ENCODE measurements around the gene GPR171. TPM values are rescaled to one million over a fixed set of nuclear protein-coding genes. Genes with fewer than 3 reads are reported as not detected.

Gene GPR171
- total and polyA plus RNA-seq, 2 donors (not counting 1 experiment from before 2014, with no cell fraction given): 0.75 to 1.1 TPM

- Mint-ChIP-seq H3K27me3 (no peaks in the 10 kb centered on the region), H3K4me1 (peaks cover 41% of the 10 kb centered on the region), H3K27ac (peak overlapping the region; percentile 93), H3K9me3 (ENCODE audit: insufficient read depth) (no peaks in the 10 kb centered on the region), H3K4me3 (peak overlapping the region; percentile 82)
- no peaks in the 10 kb centered on the region for H3K27me3 ChIP-seq (replicated peaks in 1 of 4; ENCODE audit: control extremely low read depth in 1 of 4, control insufficient read depth in 3 of 4, insufficient read depth in 4 of 4, low read length in 3 of 4)
- peaks cover 0 to 9% of the 10 kb centered on the region in 2 experiments for H3K36me3 ChIP-seq (replicated peaks in 1 of 2; ENCODE audit: control extremely low read depth in 1 of 2, control insufficient read depth in 1 of 2, extremely low read depth in 1 of 2, insufficient read depth in 2 of 2, low read length in 1 of 2)
- no peak for TF ChIP-seq EZH2 (IDR thresholded peaks at IDR 0.05; ENCODE audit: borderline replicate concordance, insufficient read depth, low read depth, low read length, poor library complexity, severe bottlenecking)
- no peak for TF ChIP-seq CTCF (IDR thresholded peaks at IDR 0.05)
- peak overlapping the region; percentile 54 for H3K9ac ChIP-seq (ENCODE audit: low read length)
- peaks cover 39 to 40% of the 10 kb centered on the region in 2 donors for H3K4me1 ChIP-seq (ENCODE audit: control insufficient read depth in 2 of 2, insufficient read depth in 2 of 2, low read length in 2 of 2)
- DNase-seq: peak; percentile 77
- CTCF ChIA-PET: interaction anchor here (0.7 to 12.2 kb wide), 13 partner anchors 10 to 606 kb away, joined by 3 to 460 read pairs (median 3); partner anchors contain the start of gene P2RY14
- H3K4me3 ChIP-seq (ENCODE audit: control extremely low read depth in 1 of 5, extremely low read depth in 1 of 5, insufficient read depth in 1 of 5, low read depth in 2 of 5, low read length in 4 of 5): peak overlapping the region; percentile 18 to 45 (median 44)
- POLR2A ChIA-PET: interaction anchor here (0.7 to 4.3 kb wide), 3 partner anchors 35 to 153 kb away, joined by 4 to 52 read pairs (median 10); partner anchors contain the start of gene P2RY14
- H3K4me2 ChIP-seq (replicated peaks; ENCODE audit: low read depth, low read length, poor library complexity, severe bottlenecking): peak overlapping the region; percentile 67
- no peaks in the 10 kb centered on the region for H3K9me3 ChIP-seq (ENCODE audit: control extremely low read depth in 1 of 3, control insufficient read depth in 2 of 3, insufficient read depth in 1 of 3, low read length in 2 of 3)
- peaks cover 14% of the 10 kb centered on the region for H3K79me2 ChIP-seq (ENCODE audit: control insufficient read depth, insufficient read depth, low read length)
- ATAC-seq (ENCODE audit: low read depth): peak; percentile 64
- H4K20me1 ChIP-seq (ENCODE audit: control insufficient read depth, insufficient read depth, low read length, poor library complexity, severe bottlenecking): no peaks in the 10 kb centered on the region
- WGBS (ENCODE audit: insufficient coverage): 0% methylated on average over 2 of the region's 4 CpGs
- peak overlapping the region; percentile 92 to 93 for H3K27ac ChIP-seq (ENCODE audit: low read length in 2 of 2)
- intact Hi-C loops (cut with micrococcal nuclease): loop anchor here (1.0 to 10.0 kb wide), 2 partner anchors 35 to 154 kb away; partner anchors contain the start of gene P2RY12
- H2AFZ ChIP-seq (ENCODE audit: insufficient read depth, low read depth, low read length, poor library complexity, severe bottlenecking): peak overlapping the region; percentile 53
Measured at GRCh38 chr3:151230646-151231045, 27.6 kb upstream of the GPR171 start.

GRCh38 chr3:151228666-151229040 lies 25.6 kb upstream of the GPR171 start:
- Histone ChIP-seq H3K27me3 (replicated peaks in 1 of 4; ENCODE audit: control extremely low read depth in 1 of 4, control insufficient read depth in 3 of 4, insufficient read depth in 4 of 4, low read length in 3 of 4) (no peaks in the 10 kb centered on the region), H3K4me2 (replicated peaks; ENCODE audit: low read depth, low read length, poor library complexity, severe bottlenecking) (peak overlapping the region; percentile 22), H3K4me1 (ENCODE audit: control insufficient read depth in 2 of 2, insufficient read depth in 2 of 2, low read length in 2 of 2) (peaks cover 39 to 40% of the 10 kb centered on the region in 2 donors), H3K36me3 (replicated peaks in 1 of 2; ENCODE audit: control extremely low read depth in 1 of 2, control insufficient read depth in 1 of 2, extremely low read depth in 1 of 2, insufficient read depth in 2 of 2, low read length in 1 of 2) (peaks cover 0 to 6% of the 10 kb centered on the region in 2 experiments), H3K79me2 (ENCODE audit: control insufficient read depth, insufficient read depth, low read length) (peaks cover 14% of the 10 kb centered on the region), H2AFZ (ENCODE audit: insufficient read depth, low read depth, low read length, poor library complexity, severe bottlenecking) (no peak overlapping the region), H3K9ac (ENCODE audit: low read length) (no peak overlapping the region), H3K9me3 (ENCODE audit: control extremely low read depth in 1 of 3, control insufficient read depth in 2 of 3, insufficient read depth in 1 of 3, low read length in 2 of 3) (no peaks in the 10 kb centered on the region), H3K4me3 (ENCODE audit: control extremely low read depth in 1 of 5, extremely low read depth in 1 of 5, insufficient read depth in 1 of 5, low read depth in 2 of 5, low read length in 4 of 5) (no peak overlapping the region), H4K20me1 (ENCODE audit: control insufficient read depth, insufficient read depth, low read length, poor library complexity, severe bottlenecking) (no peaks in the 10 kb centered on the region), H3K27ac (ENCODE audit: low read length in 2 of 2) (peak overlapping the region; percentile 25 to 58)
- H3K27me3 Mint-ChIP-seq: no peaks in the 10 kb centered on the region
- ATAC-seq (ENCODE audit: low read depth) (no peak), DNase-seq (peak; percentile 15)
- intact Hi-C loops (cut with micrococcal nuclease): loop anchor here (1.0 kb wide), 1 partner anchor 50 kb away; the partner anchor contains the start of gene P2RY14
- H3K9me3 Mint-ChIP-seq (ENCODE audit: insufficient read depth): no peaks in the 10 kb centered on the region
- POLR2A ChIA-PET: interaction anchor here (1.3 to 4.3 kb wide), 2 partner anchors 37 to 51 kb away, joined by 3 to 52 read pairs; partner anchors contain the start of gene P2RY14
- TF ChIP-seq EZH2 (IDR thresholded peaks at IDR 0.05; ENCODE audit: borderline replicate concordance, insufficient read depth, low read depth, low read length, poor library complexity, severe bottlenecking) (no peak), CTCF (IDR thresholded peaks at IDR 0.05) (no peak)
- peak overlapping the region; percentile 86 for H3K27ac Mint-ChIP-seq
- 58% methylated on average over 1 of the region's 1 CpG for WGBS (ENCODE audit: insufficient coverage)
- peaks cover 39% of the 10 kb centered on the region for H3K4me1 Mint-ChIP-seq
- CTCF ChIA-PET: interaction anchor here (0.5 to 12.2 kb wide), 35 partner anchors 8 to 1046 kb away, joined by 3 to 460 read pairs (median 6); partner anchors contain the start of gene P2RY14
- no peak overlapping the region for H3K4me3 Mint-ChIP-seq
